ENCODE measurements around the gene GFY.

The GFY gene

DNA sequence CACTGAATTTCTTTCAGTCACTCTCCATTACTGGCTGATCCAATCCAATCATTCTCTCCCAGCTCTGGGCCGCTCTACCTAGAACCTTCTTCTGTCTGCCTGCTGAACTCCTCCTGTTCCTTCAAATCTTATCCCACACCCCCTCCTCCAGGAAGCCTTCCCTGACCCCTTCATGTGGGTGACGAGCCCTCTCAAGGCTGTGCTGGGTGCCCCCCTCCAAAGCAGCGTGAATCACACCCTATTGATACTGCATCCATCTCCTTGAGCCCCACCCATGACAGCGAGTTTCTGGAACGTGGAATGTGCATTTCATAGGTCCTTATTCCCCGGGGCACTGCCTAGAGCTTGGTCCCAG lies 23.2 kb downstream of the GFY start:
- ATAC-seq: no peak

DNA sequence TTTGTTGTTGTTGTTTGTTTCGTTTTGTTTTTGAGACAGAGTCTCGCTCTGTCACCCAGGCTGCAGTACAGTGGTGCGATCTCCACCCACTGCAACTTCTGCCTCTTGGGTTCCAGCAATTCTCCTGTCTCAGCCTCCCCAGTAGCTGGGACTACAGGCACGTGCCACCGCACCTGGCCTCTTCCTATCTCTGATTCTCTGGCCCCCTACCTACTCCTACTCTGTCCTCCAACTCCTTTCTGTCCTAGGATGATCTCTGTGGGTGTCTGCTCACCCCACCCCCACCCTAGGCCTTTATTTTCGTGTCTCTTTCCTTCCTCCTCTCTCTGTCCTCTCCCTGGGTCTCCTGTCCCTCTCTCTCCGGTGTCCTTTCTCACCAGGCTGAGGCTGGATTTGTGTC lies 25.2 kb downstream of the GFY start:
- ATAC-seq: no peak
- TF ChIP-seq ZNF565 (CRISPR knock-in tag; conservative IDR thresholded peaks at IDR 0.05; ENCODE audit: low read depth): no peak
- TF ChIP-seq SNAI2 (CRISPR knock-in tag; IDR thresholded peaks at IDR 0.05): no peak
- TF ChIP-seq TCF4 (CRISPR knock-in tag; IDR thresholded peaks at IDR 0.05; ENCODE audit: borderline replicate concordance): no peak
- no peak for TF ChIP-seq ZNF70 (CRISPR knock-in tag; IDR thresholded peaks at IDR 0.05)

More for the DNA sequence above, 23.2 kb downstream of the GFY start:
- no peak for TF ChIP-seq ZNF8 (CRISPR knock-in tag; IDR thresholded peaks at IDR 0.05)
- TF ChIP-seq, protein P1, sequence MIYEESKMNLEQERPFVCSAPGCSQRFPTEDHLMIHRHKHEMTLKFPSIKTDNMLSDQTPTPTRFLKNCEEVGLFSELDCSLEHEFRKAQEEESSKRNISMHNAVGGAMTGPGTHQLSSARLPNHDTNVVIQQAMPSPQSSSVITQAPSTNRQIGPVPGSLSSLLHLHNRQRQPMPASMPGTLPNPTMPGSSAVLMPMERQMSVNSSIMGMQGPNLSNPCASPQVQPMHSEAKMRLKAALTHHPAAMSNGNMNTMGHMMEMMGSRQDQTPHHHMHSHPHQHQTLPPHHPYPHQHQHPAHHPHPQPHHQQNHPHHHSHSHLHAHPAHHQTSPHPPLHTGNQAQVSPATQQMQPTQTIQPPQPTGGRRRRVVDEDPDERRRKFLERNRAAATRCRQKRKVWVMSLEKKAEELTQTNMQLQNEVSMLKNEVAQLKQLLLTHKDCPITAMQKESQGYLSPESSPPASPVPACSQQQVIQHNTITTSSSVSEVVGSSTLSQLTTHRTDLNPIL (CRISPR knock-in tag; IDR thresholded peaks at IDR 0.05; ENCODE audit: low read depth): no peak
- no peak for TF ChIP-seq ESRRG (CRISPR knock-in tag; IDR thresholded peaks at IDR 0.05)
- no peak for TF ChIP-seq TCF4 (CRISPR knock-in tag; IDR thresholded peaks at IDR 0.05; ENCODE audit: borderline replicate concordance)
- TF ChIP-seq, protein P2, sequence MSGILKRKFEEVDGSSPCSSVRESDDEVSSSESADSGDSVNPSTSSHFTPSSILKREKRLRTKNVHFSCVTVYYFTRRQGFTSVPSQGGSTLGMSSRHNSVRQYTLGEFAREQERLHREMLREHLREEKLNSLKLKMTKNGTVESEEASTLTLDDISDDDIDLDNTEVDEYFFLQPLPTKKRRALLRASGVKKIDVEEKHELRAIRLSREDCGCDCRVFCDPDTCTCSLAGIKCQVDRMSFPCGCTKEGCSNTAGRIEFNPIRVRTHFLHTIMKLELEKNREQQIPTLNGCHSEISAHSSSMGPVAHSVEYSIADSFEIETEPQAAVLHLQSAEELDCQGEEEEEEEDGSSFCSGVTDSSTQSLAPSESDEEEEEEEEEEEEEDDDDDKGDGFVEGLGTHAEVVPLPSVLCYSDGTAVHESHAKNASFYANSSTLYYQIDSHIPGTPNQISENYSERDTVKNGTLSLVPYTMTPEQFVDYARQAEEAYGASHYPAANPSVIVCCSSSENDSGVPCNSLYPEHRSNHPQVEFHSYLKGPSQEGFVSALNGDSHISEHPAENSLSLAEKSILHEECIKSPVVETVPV (CRISPR knock-in tag; IDR thresholded peaks at IDR 0.05): no peak
- TF ChIP-seq ARNTL (CRISPR knock-in tag; IDR thresholded peaks at IDR 0.05; ENCODE audit: borderline replicate concordance, low read depth): no peak
- TF ChIP-seq, protein P3, sequence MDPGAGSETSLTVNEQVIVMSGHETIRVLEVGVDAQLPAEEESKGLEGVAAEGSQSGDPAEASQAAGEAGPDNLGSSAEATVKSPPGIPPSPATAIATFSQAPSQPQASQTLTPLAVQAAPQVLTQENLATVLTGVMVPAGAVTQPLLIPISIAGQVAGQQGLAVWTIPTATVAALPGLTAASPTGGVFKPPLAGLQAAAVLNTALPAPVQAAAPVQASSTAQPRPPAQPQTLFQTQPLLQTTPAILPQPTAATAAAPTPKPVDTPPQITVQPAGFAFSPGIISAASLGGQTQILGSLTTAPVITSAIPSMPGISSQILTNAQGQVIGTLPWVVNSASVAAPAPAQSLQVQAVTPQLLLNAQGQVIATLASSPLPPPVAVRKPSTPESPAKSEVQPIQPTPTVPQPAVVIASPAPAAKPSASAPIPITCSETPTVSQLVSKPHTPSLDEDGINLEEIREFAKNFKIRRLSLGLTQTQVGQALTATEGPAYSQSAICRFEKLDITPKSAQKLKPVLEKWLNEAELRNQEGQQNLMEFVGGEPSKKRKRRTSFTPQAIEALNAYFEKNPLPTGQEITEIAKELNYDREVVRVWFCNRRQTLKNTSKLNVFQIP (CRISPR knock-in tag; IDR thresholded peaks at IDR 0.05; ENCODE audit: borderline replicate concordance, low read depth): no peak
- no peak for TF ChIP-seq ZFP3 (CRISPR knock-in tag; IDR thresholded peaks at IDR 0.05)
- TF ChIP-seq, protein P4, sequence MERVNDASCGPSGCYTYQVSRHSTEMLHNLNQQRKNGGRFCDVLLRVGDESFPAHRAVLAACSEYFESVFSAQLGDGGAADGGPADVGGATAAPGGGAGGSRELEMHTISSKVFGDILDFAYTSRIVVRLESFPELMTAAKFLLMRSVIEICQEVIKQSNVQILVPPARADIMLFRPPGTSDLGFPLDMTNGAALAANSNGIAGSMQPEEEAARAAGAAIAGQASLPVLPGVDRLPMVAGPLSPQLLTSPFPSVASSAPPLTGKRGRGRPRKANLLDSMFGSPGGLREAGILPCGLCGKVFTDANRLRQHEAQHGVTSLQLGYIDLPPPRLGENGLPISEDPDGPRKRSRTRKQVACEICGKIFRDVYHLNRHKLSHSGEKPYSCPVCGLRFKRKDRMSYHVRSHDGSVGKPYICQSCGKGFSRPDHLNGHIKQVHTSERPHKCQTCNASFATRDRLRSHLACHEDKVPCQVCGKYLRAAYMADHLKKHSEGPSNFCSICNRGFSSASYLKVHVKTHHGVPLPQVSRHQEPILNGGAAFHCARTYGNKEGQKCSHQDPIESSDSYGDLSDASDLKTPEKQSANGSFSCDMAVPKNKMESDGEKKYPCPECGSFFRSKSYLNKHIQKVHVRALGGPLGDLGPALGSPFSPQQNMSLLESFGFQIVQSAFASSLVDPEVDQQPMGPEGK (CRISPR knock-in tag; IDR thresholded peaks at IDR 0.05; ENCODE audit: borderline replicate concordance): no peak
- no peak for TF ChIP-seq ZC3H10 (CRISPR knock-in tag; IDR thresholded peaks at IDR 0.05)

DNA sequence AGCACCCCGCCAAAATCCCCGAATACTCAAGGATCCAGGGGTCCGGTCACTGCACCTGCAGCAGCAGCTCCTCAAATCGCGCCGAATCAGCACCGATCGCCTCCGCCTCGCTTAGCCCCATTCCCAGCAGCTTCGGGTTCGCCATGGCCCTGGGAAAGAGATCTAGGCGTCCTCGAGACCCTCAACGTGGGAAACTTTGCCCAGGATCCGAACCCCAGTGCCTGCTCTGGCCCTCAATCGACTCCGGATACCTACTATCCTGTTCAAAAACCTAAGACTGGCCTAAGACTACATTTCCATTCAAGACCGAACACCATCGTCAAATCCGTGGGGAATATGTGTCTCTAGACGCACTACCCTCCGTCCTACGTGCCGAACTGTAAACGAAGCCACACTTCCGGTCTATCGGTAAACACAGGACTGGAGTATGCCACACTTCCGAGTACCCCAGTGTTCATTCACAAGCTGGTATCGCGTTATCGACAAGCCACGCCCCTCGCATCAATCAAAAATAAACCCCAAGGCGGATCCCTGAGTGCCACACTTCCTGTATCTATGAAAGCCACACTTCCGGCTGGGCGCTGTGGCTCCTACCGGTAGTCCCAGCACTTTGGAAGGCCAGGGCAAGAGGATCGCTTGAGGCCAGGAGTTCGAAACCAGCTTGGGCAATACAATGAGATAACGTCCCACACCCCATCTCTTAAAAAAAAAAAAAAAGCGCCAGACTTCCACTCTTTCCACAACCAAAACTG lies 26.4 kb downstream of the GFY start, which contains the start of gene PIH1D1:
Gene PIH1D1, minus strand, starts transcription at position 385 of the 752 bp plus-strand sequence. Its CDS starts 240 bp downstream, at position 145.
- TF ChIP-seq ESRRG (CRISPR knock-in tag; IDR thresholded peaks at IDR 0.05) (no peak), ZNF565 (CRISPR knock-in tag; conservative IDR thresholded peaks at IDR 0.05; ENCODE audit: low read depth) (no peak), TCF4 (CRISPR knock-in tag; IDR thresholded peaks at IDR 0.05; ENCODE audit: borderline replicate concordance) (no peak), OSR1 (CRISPR knock-in tag; IDR thresholded peaks at IDR 0.05) (no peak), SNAI2 (CRISPR knock-in tag; IDR thresholded peaks at IDR 0.05) (no peak), RARB (CRISPR knock-in tag; IDR thresholded peaks at IDR 0.05) (no peak), ZFP3 (CRISPR knock-in tag; IDR thresholded peaks at IDR 0.05) (no peak), ZNF70 (CRISPR knock-in tag; IDR thresholded peaks at IDR 0.05) (no peak), PPARA (CRISPR knock-in tag; IDR thresholded peaks at IDR 0.05; ENCODE audit: borderline replicate concordance) (no peak), ISL1 (CRISPR knock-in tag; IDR thresholded peaks at IDR 0.05) (no peak)
- TF ChIP-seq, protein P2 (CRISPR knock-in tag; IDR thresholded peaks at IDR 0.05): no peak
- TF ChIP-seq, protein P1 (CRISPR knock-in tag; IDR thresholded peaks at IDR 0.05; ENCODE audit: low read depth): no peak
- TF ChIP-seq, protein P4 (CRISPR knock-in tag; IDR thresholded peaks at IDR 0.05; ENCODE audit: borderline replicate concordance): no peak

More for the DNA sequence above, 26.4 kb downstream of the GFY start, which contains the start of gene PIH1D1:
- peak; percentile 84 for ATAC-seq
